Endothelial cell of umbilical vein (primary cell): Measurements from ENCODE around the gene WBP4. TPM values are rescaled to one million over a fixed set of nuclear protein-coding genes. Genes with fewer than 3 reads are reported as not detected.
"Not testable (repeated sequence)": the region's sequence is repeated elsewhere in the genome, so short reads cannot be mapped to it uniquely, and the experiment has no call there.

ENCODE experiments used
- BruUV-seq: library from RNA; stranded (reverse); fragments of 400-500 nt; replicated peaks from 2 replicates; lab custom pipeline; 2021; lab: Mats Ljungman, UMichigan
- CTCF ChIA-PET: fragments of 300-600, 350-600 bp; sonication (Branson Sonifier 250); formaldehyde crosslinking; loops from one replicate; lab custom pipeline; 2021; ENCODE audit warnings: antibody characterized with exemption, inconsistent platforms; lab: Charles Lee
- POLR2A ChIA-PET: fragments of 300-600, 350-600 bp; sonication (Branson Sonifier 250); formaldehyde crosslinking; loops from one replicate; lab custom pipeline; 2021; ENCODE audit warnings: antibody characterized with exemption, inconsistent platforms; lab: Charles Lee
- DNase-seq: peaks from one replicate; pipeline ENCODE4 v3.0.0-alpha.2; 2011; ENCODE audit warnings: low read depth, low spot score
- FAIRE-seq: peaks from 2 replicates; lab custom pipeline; 2011; peaks lifted over from hg19 to GRCh38; lab: Jason Lieb, UNC
- H2AFZ ChIP-seq: 2 replicates; pipeline ENCODE4 v1.6.0; 2012; ENCODE audit warnings: low read depth, low read length, control low read depth, inconsistent platforms
- H3K27ac ChIP-seq: 2 replicates; pipeline ENCODE4 v1.5.1; 2011; ENCODE audit warnings: low read depth, mild to moderate bottlenecking, control low read depth, low read length, moderate library complexity; ENCODE audit not compliant: insufficient read depth
- H3K27me3 ChIP-seq, 2 experiments: 2 replicates each; pipeline versions ENCODE4 v1.6.0 to v1.6.1; 2011; ENCODE audit warnings: low read length in 2 of 2, mixed read lengths in 1 of 2; ENCODE audit not compliant: control insufficient read depth in 2 of 2, insufficient read depth in 2 of 2
- H3K36me3 ChIP-seq, 2 experiments: 2 replicates in 1 of 2; 3 replicates in 1 of 2; pipeline ENCODE4 v1.5.1; 2011; ENCODE audit warnings: low read length in 2 of 2, mild to moderate bottlenecking in 1 of 2, moderate library complexity in 1 of 2; ENCODE audit not compliant: control insufficient read depth in 2 of 2, insufficient read depth in 2 of 2; ENCODE audit errors: extremely low read depth in 1 of 2
- H3K4me1 ChIP-seq: 3 replicates; pipeline ENCODE4 v1.5.1; 2011; ENCODE audit warnings: mild to moderate bottlenecking, low read length; ENCODE audit not compliant: control insufficient read depth, insufficient read depth; ENCODE audit errors: extremely low read depth
- H3K4me2 ChIP-seq: 2 replicates; pipeline ENCODE4 v1.6.1; 2011; ENCODE audit warnings: low read length, control low read depth, mixed read lengths; ENCODE audit not compliant: insufficient read depth
- H3K4me3 ChIP-seq, 3 experiments: fragments of 200-600 bp in 1 of 3; sonication (generic), shearing (Covaris generic) in 1 of 3; replicated peaks in 1 of 3; 2 replicates each; pipeline ENCODE4 v1.5.1; 2011 to 2016; ENCODE audit warnings: control low read depth in 3 of 3, low read length in 3 of 3, mild to moderate bottlenecking in 2 of 3, inconsistent platforms in 1 of 3, low read depth in 1 of 3, moderate library complexity in 1 of 3; ENCODE audit not compliant: insufficient read depth in 1 of 3
- H3K79me2 ChIP-seq: 2 replicates; pipeline ENCODE4 v1.6.0; 2012; ENCODE audit warnings: low read length, inconsistent platforms; ENCODE audit not compliant: control insufficient read depth, insufficient read depth
- H3K9ac ChIP-seq: replicated peaks from 2 replicates; pipeline ENCODE3; 2011; ENCODE audit warnings: low read length, control low read depth; ENCODE audit not compliant: insufficient read depth; ENCODE audit errors: extremely low read depth
- H3K9me1 ChIP-seq: replicated peaks from 3 replicates; pipeline ENCODE4 v1.6.0; 2011; ENCODE audit warnings: mild to moderate bottlenecking, low read length; ENCODE audit not compliant: control insufficient read depth, insufficient read depth; ENCODE audit errors: extremely low read depth
- H3K9me3 ChIP-seq: replicated peaks from 2 replicates; pipeline ENCODE4 v1.5.1; 2012; ENCODE audit warnings: low read length, inconsistent platforms; ENCODE audit not compliant: control insufficient read depth, insufficient read depth
- H4K20me1 ChIP-seq: replicated peaks from 2 replicates; pipeline ENCODE3; 2011; ENCODE audit warnings: mild to moderate bottlenecking, low read length; ENCODE audit not compliant: control insufficient read depth, insufficient read depth; ENCODE audit errors: extremely low read depth
- EZH2 ChIP-seq: IDR thresholded peaks from 2 replicates; pipeline ENCODE4 v1.6.1; 2012; ENCODE audit warnings: borderline replicate concordance, low read depth, mild to moderate bottlenecking, moderate library complexity, low read length, inconsistent platforms; ENCODE audit not compliant: severe bottlenecking
- FOS ChIP-seq: IDR thresholded peaks from 2 replicates; pipeline ENCODE4 v1.6.1; 2011; ENCODE audit warnings: mild to moderate bottlenecking, low read length, moderate library complexity, borderline replicate concordance; ENCODE audit not compliant: insufficient read depth
- GATA2 ChIP-seq: IDR thresholded peaks from 2 replicates; pipeline ENCODE4 v1.7.0; 2011; ENCODE audit warnings: low read depth, mild to moderate bottlenecking, moderate library complexity, mixed read lengths, low read length; ENCODE audit not compliant: insufficient read length, insufficient read depth
- JUN ChIP-seq: IDR thresholded peaks from 2 replicates; pipeline ENCODE4 v1.6.1; 2011; ENCODE audit warnings: borderline replicate concordance, low read depth; ENCODE audit not compliant: insufficient read length, insufficient read depth
- POLR2A ChIP-seq: IDR thresholded peaks from 2 replicates; pipeline ENCODE4 v1.6.1; 2012; ENCODE audit warnings: low read depth, mild to moderate bottlenecking, control low read depth, low read length
- POLR2AphosphoS5 ChIP-seq: IDR thresholded peaks from 2 replicates; pipeline ENCODE4 v1.6.1; 2012; ENCODE audit warnings: low read depth, mild to moderate bottlenecking, control low read depth, low read length, moderate library complexity; ENCODE audit not compliant: insufficient read depth
- dilution Hi-C: fragments of 300-500 bp; cut with MboI; formaldehyde crosslinking; loops from one replicate; pipeline ENCODE4 v1.15.0; 2019; ENCODE audit warnings: low sequenced_read_pairs; ENCODE audit not compliant: extremely low pct_ligation_motif_present
- intact Hi-C: fragments of 100-400 bp; cut with micrococcal nuclease; formaldehyde crosslinking; loops from one replicate; pipeline ENCODE4 v1.10.0; 2022
- polyA plus RNA-seq, 4 experiments: library from polyadenylated mRNA; depleted of rRNA in 3 of 4; stranded (reverse) in 3 of 4; unstranded in 1 of 4; fragments of >200 nt; gene quantifications; 2 replicates each; pipeline versions ENCODE4 v1.2.1 to v1.2.3, GENCODE V29; 2011 to 2012; ENCODE audit warnings: missing spikeins in 1 of 4
- total RNA-seq: library from RNA; stranded (reverse); gene quantifications from 2 replicates; pipeline ENCODE4 v1.2.3, GENCODE V29; 2021
- TF ChIP-seq, protein P1 (sequence below): IDR thresholded peaks from 2 replicates; pipeline ENCODE4 v1.6.1; 2011; ENCODE audit not compliant: insufficient read depth, insufficient read length

The WBP4 gene
- total and polyA plus RNA-seq, 2 donors (not counting 3 experiments of a cell fraction or from before 2014, with no cell fraction given): 4.3 to 14.8 TPM

DNA sequence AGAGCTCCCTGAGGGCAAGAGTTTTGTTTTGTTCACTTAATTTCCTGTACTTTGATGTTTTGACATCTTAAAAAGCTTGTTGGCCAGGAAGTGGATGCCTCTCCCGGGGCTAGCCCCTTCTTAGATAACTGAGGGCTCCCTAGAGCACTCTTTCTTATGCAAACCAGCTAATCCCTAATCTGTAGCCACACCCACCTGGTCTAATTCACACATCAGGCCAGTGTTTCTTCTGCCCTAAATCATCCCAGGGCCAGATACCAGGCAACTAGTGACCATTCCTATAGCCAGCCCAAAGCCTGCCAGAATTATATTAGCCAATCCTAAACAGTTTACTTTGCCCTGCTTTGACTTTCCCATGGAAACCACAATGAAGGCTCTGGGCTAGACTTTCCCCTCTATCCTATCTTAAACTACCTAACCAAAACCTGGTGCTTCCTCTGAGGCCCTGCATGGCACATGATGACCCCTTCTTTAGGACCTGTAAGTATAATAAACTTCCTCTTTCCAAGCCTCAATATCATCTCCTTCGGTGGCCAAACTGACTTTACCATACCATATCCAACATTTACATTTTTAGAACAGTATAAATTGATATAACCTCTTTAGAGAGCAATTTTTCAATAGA, 24.8 kb downstream of the WBP4 start:
- Histone ChIP-seq H3K9me1 (no peaks in the 10 kb centered on the region), H3K9ac (no peak overlapping the region), H2AFZ (no peak overlapping the region), H3K4me1 (no peaks in the 10 kb centered on the region), H3K4me2 (no peak overlapping the region), H3K4me3 (no peak overlapping the region), H3K9me3 (no peaks in the 10 kb centered on the region), H3K79me2 (no peaks in the 10 kb centered on the region), H3K27me3 (no peaks in the 10 kb centered on the region), H4K20me1 (no peaks in the 10 kb centered on the region), H3K27ac (no peak overlapping the region), H3K36me3 (peaks cover 0 to 9% of the 10 kb centered on the region in 2 experiments)
- dilution Hi-C loops (no loop called here), intact Hi-C loops (no loop called here)
- TF ChIP-seq EZH2 (no peak), GATA2 (no peak), FOS (no peak), JUN (no peak), POLR2AphosphoS5 (no peak), POLR2A (no peak)
- TF ChIP-seq, protein P1, sequence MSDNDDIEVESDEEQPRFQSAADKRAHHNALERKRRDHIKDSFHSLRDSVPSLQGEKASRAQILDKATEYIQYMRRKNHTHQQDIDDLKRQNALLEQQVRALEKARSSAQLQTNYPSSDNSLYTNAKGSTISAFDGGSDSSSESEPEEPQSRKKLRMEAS: no peak
- ChIA-PET POLR2A (no interaction called here), CTCF (interaction anchor here (0.9 to 1.3 kb wide), 2 partner anchors 12 to 137 kb away, joined by 3 to 4 read pairs; no protein-coding TSS in a partner anchor)
- FAIRE-seq (no peak), DNase-seq (no peak)
- BruUV-seq: TSS peak; percentile 3

DNA sequence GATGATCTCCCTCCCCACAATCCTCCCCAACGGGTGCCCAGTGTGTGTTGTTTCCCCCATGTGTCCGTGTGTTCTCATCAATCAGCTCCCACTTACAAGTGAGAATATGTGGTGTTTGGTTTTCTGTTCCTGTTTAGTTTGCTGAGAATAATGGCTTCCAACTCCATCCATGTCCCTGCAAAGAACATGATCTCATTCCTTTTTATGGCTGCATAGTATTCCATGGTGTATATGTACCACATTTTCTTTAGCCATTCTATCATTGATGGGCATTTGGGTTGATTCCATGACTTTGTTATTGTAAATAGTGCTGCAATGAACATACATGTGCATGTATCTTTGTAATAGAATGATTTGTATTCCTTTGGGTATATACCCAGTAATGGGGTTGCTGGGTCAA, 34.4 kb downstream of the WBP4 start:
- H3K9me1 ChIP-seq, intact Hi-C loops, H3K4me1 ChIP-seq, H3K79me2 ChIP-seq, H2AFZ ChIP-seq, H3K36me3 ChIP-seq, FAIRE-seq, H3K4me2 ChIP-seq, POLR2A ChIA-PET, DNase-seq, dilution Hi-C loops, BruUV-seq, H4K20me1 ChIP-seq, CTCF ChIA-PET, H3K4me3 ChIP-seq, H3K27ac ChIP-seq, H3K27me3 ChIP-seq, H3K9ac ChIP-seq, H3K9me3 ChIP-seq: not testable (repeated sequence)
